Measurements from ENCODE around the gene KLF16. TPM values are rescaled to one million over a fixed set of nuclear protein-coding genes. Genes with fewer than 3 reads are reported as not detected.

The KLF16 gene
- total and polyA plus RNA-seq, 9 of the 15 experiments (the other 6 are each of a cell fraction or from before 2014, with no cell fraction given) = 0.04 to 60.4 (median 6.8) TPM

- TF ChIP-seq, protein P1, sequence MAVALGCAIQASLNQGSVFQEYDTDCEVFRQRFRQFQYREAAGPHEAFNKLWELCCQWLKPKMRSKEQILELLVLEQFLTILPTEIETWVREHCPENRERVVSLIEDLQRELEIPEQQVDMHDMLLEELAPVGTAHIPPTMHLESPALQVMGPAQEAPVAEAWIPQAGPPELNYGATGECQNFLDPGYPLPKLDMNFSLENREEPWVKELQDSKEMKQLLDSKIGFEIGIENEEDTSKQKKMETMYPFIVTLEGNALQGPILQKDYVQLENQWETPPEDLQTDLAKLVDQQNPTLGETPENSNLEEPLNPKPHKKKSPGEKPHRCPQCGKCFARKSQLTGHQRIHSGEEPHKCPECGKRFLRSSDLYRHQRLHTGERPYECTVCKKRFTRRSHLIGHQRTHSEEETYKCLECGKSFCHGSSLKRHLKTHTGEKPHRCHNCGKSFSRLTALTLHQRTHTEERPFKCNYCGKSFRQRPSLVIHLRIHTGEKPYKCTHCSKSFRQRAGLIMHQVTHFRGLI (CRISPR knock-in tag; IDR thresholded peaks at IDR 0.05) = no peak
- TF ChIP-seq ZNF717 (CRISPR knock-in tag; IDR thresholded peaks at IDR 0.05) = no peak
- no peak for TF ChIP-seq NONO (IDR thresholded peaks at IDR 0.05; ENCODE audit: low read depth in 2 of 2, low read length in 1 of 2)
- TF ChIP-seq, protein P2, sequence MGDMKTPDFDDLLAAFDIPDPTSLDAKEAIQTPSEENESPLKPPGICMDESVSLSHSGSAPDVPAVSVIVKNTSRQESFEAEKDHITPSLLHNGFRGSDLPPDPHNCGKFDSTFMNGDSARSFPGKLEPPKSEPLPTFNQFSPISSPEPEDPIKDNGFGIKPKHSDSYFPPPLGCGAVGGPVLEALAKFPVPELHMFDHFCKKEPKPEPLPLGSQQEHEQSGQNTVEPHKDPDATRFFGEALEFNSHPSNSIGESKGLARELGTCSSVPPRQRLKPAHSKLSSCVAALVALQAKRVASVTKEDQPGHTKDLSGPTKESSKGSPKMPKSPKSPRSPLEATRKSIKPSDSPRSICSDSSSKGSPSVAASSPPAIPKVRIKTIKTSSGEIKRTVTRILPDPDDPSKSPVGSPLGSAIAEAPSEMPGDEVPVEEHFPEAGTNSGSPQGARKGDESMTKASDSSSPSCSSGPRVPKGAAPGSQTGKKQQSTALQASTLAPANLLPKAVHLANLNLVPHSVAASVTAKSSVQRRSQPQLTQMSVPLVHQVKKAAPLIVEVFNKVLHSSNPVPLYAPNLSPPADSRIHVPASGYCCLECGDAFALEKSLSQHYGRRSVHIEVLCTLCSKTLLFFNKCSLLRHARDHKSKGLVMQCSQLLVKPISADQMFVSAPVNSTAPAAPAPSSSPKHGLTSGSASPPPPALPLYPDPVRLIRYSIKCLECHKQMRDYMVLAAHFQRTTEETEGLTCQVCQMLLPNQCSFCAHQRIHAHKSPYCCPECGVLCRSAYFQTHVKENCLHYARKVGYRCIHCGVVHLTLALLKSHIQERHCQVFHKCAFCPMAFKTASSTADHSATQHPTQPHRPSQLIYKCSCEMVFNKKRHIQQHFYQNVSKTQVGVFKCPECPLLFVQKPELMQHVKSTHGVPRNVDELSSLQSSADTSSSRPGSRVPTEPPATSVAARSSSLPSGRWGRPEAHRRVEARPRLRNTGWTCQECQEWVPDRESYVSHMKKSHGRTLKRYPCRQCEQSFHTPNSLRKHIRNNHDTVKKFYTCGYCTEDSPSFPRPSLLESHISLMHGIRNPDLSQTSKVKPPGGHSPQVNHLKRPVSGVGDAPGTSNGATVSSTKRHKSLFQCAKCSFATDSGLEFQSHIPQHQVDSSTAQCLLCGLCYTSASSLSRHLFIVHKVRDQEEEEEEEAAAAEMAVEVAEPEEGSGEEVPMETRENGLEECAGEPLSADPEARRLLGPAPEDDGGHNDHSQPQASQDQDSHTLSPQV (IDR thresholded peaks at IDR 0.05) = no peak
- TF ChIP-seq NR2F6 (CRISPR knock-in tag; IDR thresholded peaks at IDR 0.05) = no peak
- TF ChIP-seq SMAD4 (CRISPR knock-in tag; conservative IDR thresholded peaks at IDR 0.05) = peak; percentile 46; the same call in 1 of the 2 replicates
- no peak for TF ChIP-seq KDM4B (IDR thresholded peaks at IDR 0.05; ENCODE audit: borderline replicate concordance in 2 of 2, low read depth in 1 of 2)
- peak; percentile 96 for TF ChIP-seq BCOR (IDR thresholded peaks at IDR 0.05)
- TF ChIP-seq YY1 (IDR thresholded peaks at IDR 0.05; ENCODE audit: borderline replicate concordance in 1 of 3, control insufficient read depth in 1 of 3, extremely low read depth in 1 of 3, insufficient read depth in 3 of 3, insufficient read length in 1 of 3, insufficient replicate concordance in 2 of 3, low read depth in 1 of 3, low read length in 2 of 3) = no peak
- TF ChIP-seq STAG1 (CRISPR knock-in tag; IDR thresholded peaks at IDR 0.05; ENCODE audit: borderline replicate concordance) = no peak
- TF ChIP-seq HDAC1 (IDR thresholded peaks at IDR 0.05) = peak in 1 of 2 experiments; percentile 41; a peak in 1 of 4 replicates
- TF ChIP-seq ELF2 (CRISPR knock-in tag; IDR thresholded peaks at IDR 0.05) = no peak
- TF ChIP-seq POU5F1 (IDR thresholded peaks at IDR 0.05; ENCODE audit: borderline replicate concordance, low read depth, low read length, partially characterized antibody) = no peak
- TF ChIP-seq KAT2B (IDR thresholded peaks at IDR 0.05; ENCODE audit: low read depth, low read length) = no peak
- TF ChIP-seq RBM14 (IDR thresholded peaks at IDR 0.05; ENCODE audit: borderline replicate concordance, insufficient read depth, low read depth, low read length) = no peak
- TF ChIP-seq PHF8 (IDR thresholded peaks at IDR 0.05; ENCODE audit: borderline replicate concordance, low read length) = peak; percentile 48; the same call in 1 of the 2 replicates
- TF ChIP-seq BACH1 (tag; IDR thresholded peaks at IDR 0.05) = no peak
- TF ChIP-seq, protein P3, sequence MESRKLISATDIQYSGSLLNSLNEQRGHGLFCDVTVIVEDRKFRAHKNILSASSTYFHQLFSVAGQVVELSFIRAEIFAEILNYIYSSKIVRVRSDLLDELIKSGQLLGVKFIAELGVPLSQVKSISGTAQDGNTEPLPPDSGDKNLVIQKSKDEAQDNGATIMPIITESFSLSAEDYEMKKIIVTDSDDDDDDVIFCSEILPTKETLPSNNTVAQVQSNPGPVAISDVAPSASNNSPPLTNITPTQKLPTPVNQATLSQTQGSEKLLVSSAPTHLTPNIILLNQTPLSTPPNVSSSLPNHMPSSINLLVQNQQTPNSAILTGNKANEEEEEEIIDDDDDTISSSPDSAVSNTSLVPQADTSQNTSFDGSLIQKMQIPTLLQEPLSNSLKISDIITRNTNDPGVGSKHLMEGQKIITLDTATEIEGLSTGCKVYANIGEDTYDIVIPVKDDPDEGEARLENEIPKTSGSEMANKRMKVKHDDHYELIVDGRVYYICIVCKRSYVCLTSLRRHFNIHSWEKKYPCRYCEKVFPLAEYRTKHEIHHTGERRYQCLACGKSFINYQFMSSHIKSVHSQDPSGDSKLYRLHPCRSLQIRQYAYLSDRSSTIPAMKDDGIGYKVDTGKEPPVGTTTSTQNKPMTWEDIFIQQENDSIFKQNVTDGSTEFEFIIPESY (CRISPR knock-in tag; IDR thresholded peaks at IDR 0.05) = no peak
- TF ChIP-seq ZNF174 (CRISPR knock-in tag; IDR thresholded peaks at IDR 0.05) = no peak
- TF ChIP-seq TAF15 (IDR thresholded peaks at IDR 0.05; ENCODE audit: low read depth, low read length) = no peak
Measured at GRCh38 chr19:1811942-1812425, 51.4 kb downstream of the KLF16 start, which contains the start of gene ATP8B3 (continued).
